IMR-90 (cell line): ENCODE results near the gene GSTA1. TPM values are rescaled to one million over a fixed set of nuclear protein-coding genes. Genes with fewer than 3 reads are reported as not detected.
"Not testable (repeated sequence)": the region's sequence is repeated elsewhere in the genome, so short reads cannot be mapped to it uniquely, and the experiment has no call there.

Experiments used
- ATAC-seq: fragments of 200-7000 bp; cut with Tn5 transposase; 2 replicates; pipeline ENCODE4 v1.9.1; 2020; ENCODE audit warnings: low read depth, mild to moderate bottlenecking, moderate library complexity
- BruUV-seq: library from RNA; stranded (reverse); fragments of 400-500 nt; replicated peaks from 2 replicates; lab custom pipeline; 2021; lab: Mats Ljungman, UMichigan
- CTCF ChIA-PET: fragments of 300-600 bp; formaldehyde crosslinking; extraction: SDS; loops from one replicate; lab custom pipeline; 2021; ENCODE audit warnings: antibody characterized with exemption; lab: Yijun Ruan, JAX
- POLR2A ChIA-PET: fragments of 300-600 bp; sonication (Branson Sonifier 250); formaldehyde crosslinking; loops from one replicate; lab custom pipeline; 2022; ENCODE audit warnings: antibody characterized with exemption; ENCODE audit not compliant: unreplicated experiment; lab: Charles Lee
- DNase-seq: peaks from one replicate; pipeline ENCODE4 v3.0.0; 2013
- H2AFZ ChIP-seq: replicated peaks from 2 replicates; pipeline ENCODE3; 2013; ENCODE audit warnings: low read length, mild to moderate bottlenecking; ENCODE audit not compliant: poor library complexity
- H2AK5ac ChIP-seq: 2 replicates; pipeline ENCODE4 v1.6.1; 2013; ENCODE audit warnings: low read depth, low read length, inconsistent platforms
- H2AK9ac ChIP-seq: replicated peaks from 2 replicates; pipeline ENCODE3; 2013; ENCODE audit warnings: mild to moderate bottlenecking, low read depth, low read length, moderate library complexity; ENCODE audit not compliant: poor library complexity
- H2BK120ac ChIP-seq: 2 replicates; pipeline ENCODE4 v1.6.1; 2013; ENCODE audit warnings: low read depth, low read length, inconsistent platforms
- H2BK15ac ChIP-seq: 3 replicates; pipeline ENCODE4 v1.6.1; 2013; ENCODE audit warnings: low read depth, low read length, inconsistent platforms
- H2BK20ac ChIP-seq: 2 replicates; pipeline ENCODE4 v1.6.1; 2013; ENCODE audit warnings: low read depth, mild to moderate bottlenecking, inconsistent platforms, low read length, moderate library complexity
- H2BK5ac ChIP-seq: 2 replicates; pipeline ENCODE4 v1.6.1; 2013; ENCODE audit warnings: mild to moderate bottlenecking, low read depth, low read length, inconsistent platforms; ENCODE audit not compliant: poor library complexity, severe bottlenecking
- H3K14ac ChIP-seq: replicated peaks from 2 replicates; pipeline ENCODE4 v1.6.1; 2013; ENCODE audit warnings: low read depth, low read length, inconsistent platforms
- H3K18ac ChIP-seq: 2 replicates; pipeline ENCODE4 v1.6.1; 2013; ENCODE audit warnings: low read depth, low read length, control low read depth
- H3K23ac ChIP-seq: 2 replicates; pipeline ENCODE4 v1.6.1; 2013; ENCODE audit warnings: low read depth, low read length, inconsistent platforms
- H3K27ac ChIP-seq: 2 replicates; pipeline ENCODE4 v1.5.1; 2013; ENCODE audit warnings: mild to moderate bottlenecking, control low read depth, low read length; ENCODE audit not compliant: insufficient read depth
- H3K27me3 ChIP-seq: 2 replicates; pipeline ENCODE4 v1.6.1; 2013; ENCODE audit warnings: low read length; ENCODE audit not compliant: control insufficient read depth, insufficient read depth
- H3K36me3 ChIP-seq: 2 replicates; pipeline ENCODE4 v1.6.1; 2013; ENCODE audit warnings: low read length, mixed read lengths; ENCODE audit not compliant: control insufficient read depth, insufficient read depth
- H3K4ac ChIP-seq: 2 replicates; pipeline ENCODE4 v1.6.1; 2013; ENCODE audit warnings: low read depth, low read length, inconsistent platforms
- H3K4me1 ChIP-seq: 2 replicates; pipeline ENCODE4 v1.6.1; 2013; ENCODE audit warnings: low read length, mixed read lengths; ENCODE audit not compliant: control insufficient read depth, insufficient read depth
- H3K4me2 ChIP-seq: 2 replicates; pipeline ENCODE4 v1.6.1; 2013; ENCODE audit warnings: low read depth, mild to moderate bottlenecking, control low read depth, low read length, moderate library complexity
- H3K4me3 ChIP-seq: 2 replicates; pipeline ENCODE4 v1.5.1; 2013; ENCODE audit warnings: low read depth, mild to moderate bottlenecking, control low read depth, low read length, moderate library complexity; ENCODE audit not compliant: insufficient read depth
- H3K56ac ChIP-seq: 2 replicates; pipeline ENCODE4 v1.6.1; 2013; ENCODE audit warnings: low read length, inconsistent platforms; ENCODE audit not compliant: insufficient read depth; ENCODE audit errors: extremely low read depth
- H3K79me1 ChIP-seq, 2 experiments: 2 replicates each; pipeline ENCODE4 v1.6.1; 2013; ENCODE audit warnings: low read length in 2 of 2, inconsistent platforms in 1 of 2, low read depth in 1 of 2
- H3K9ac ChIP-seq: 2 replicates; pipeline ENCODE4 v1.6.1; 2013; ENCODE audit warnings: low read depth, low read length, control low read depth
- H3K9me1 ChIP-seq: 2 replicates; pipeline ENCODE4 v1.6.1; 2013; ENCODE audit warnings: low read length, inconsistent platforms; ENCODE audit not compliant: insufficient read depth
- H3K9me3 ChIP-seq: 2 replicates; pipeline ENCODE4 v1.6.1; 2013; ENCODE audit warnings: low read length; ENCODE audit not compliant: control insufficient read depth, insufficient read depth
- H4K20me1 ChIP-seq: 2 replicates; pipeline ENCODE4 v1.6.1; 2013; ENCODE audit warnings: low read length, inconsistent platforms; ENCODE audit not compliant: insufficient read depth
- H4K5ac ChIP-seq: 2 replicates; pipeline ENCODE4 v1.6.1; 2013; ENCODE audit warnings: mild to moderate bottlenecking, low read depth, low read length, control low read depth
- H4K8ac ChIP-seq, 2 experiments: 2 replicates each; pipeline ENCODE4 v1.6.1; 2013; ENCODE audit warnings: low read depth in 2 of 2, low read length in 2 of 2, control low read depth in 1 of 2, inconsistent platforms in 1 of 2
- H4K91ac ChIP-seq: 2 replicates; pipeline ENCODE4 v1.6.1; 2013; ENCODE audit warnings: low read depth, low read length, inconsistent platforms; ENCODE audit not compliant: insufficient read depth
- WGBS, 2 experiments: methylation state at CpG; one replicate each; pipeline versions ENCODE4 v1.1.5 to v1.1.7; 2013; ENCODE audit warnings: missing lambda C conversion rate in 2 of 2; ENCODE audit not compliant: insufficient read length in 1 of 2; ENCODE audit errors: extremely low coverage in 2 of 2; 5-methylcytosine and 5-hydroxymethylcytosine counted together
- dilution Hi-C: fragments of 300-500 bp; cut with HindIII; formaldehyde crosslinking; loops from one replicate; pipeline ENCODE4 v1.14.3; 2018; ENCODE audit warnings: low sequenced_read_pairs; ENCODE audit not compliant: unreplicated experiment
- in situ Hi-C: fragments of 300-500 bp; cut with MboI; formaldehyde crosslinking; loops from 3 replicates; pipeline ENCODE4 v1.14.3; 2019; ENCODE audit warnings: low sequenced_read_pairs, inconsistent platforms, mixed read lengths
- intact Hi-C: fragments of 100-400 bp; cut with micrococcal nuclease; formaldehyde crosslinking; loops from 2 replicates; pipeline ENCODE4 v1.10.0; 2022
- polyA plus RNA-seq, 3 experiments: library from polyadenylated mRNA; depleted of rRNA; stranded (reverse); fragments of >200 nt; gene quantifications; 2 replicates each; pipeline ENCODE4 v1.2.3, GENCODE V29; 2012; ENCODE audit warnings: low replicate concordance in 1 of 3
- total RNA-seq: library from RNA; depleted of rRNA; stranded (reverse); fragments of >200 nt; gene quantifications from 2 replicates; pipeline ENCODE4 v1.2.3, GENCODE V29; 2012

Gene GSTA1
- total and polyA plus RNA-seq, 2 of the 4 experiments (the other 2 are of a cell fraction): 0.18 to 0.31 TPM

DNA sequence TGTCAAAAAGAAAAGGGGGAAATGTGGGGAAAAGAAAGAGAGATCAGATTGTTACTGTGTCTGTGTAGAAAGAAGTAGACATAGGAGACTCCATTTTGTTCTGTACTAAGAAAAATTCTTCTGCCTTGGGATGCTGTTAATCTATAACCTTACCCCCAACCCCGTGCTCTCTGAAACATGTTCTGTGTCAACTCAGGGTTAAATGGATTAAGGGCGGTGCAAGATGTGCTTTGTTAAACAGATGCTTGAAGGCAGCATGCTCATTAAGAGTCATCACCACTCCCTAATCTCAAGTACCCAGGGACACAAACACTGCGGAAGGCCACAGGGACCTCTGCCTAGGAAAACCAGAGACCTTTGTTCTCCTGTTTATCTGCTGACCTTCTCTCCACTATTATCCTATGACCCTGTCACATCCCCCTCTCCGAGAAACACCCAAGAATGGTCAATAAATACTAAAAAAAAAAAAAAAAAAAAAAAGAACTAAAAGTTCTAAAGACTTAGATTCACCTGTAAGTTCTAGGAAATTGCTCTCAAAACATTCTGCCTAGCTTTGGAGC, 22.4 kb upstream of the GSTA1 start:
- not testable (repeated sequence) for H3K23ac ChIP-seq

GRCh38 chr6:52825270-52825793, 21.7 kb upstream of the GSTA1 start:
- H2AFZ ChIP-seq, H3K9me1 ChIP-seq, H3K4me2 ChIP-seq, H3K27ac ChIP-seq, BruUV-seq, CTCF ChIA-PET, intact Hi-C loops, H2BK5ac ChIP-seq, H3K36me3 ChIP-seq, H2BK15ac ChIP-seq, H2AK5ac ChIP-seq, DNase-seq, H3K14ac ChIP-seq, H3K18ac ChIP-seq, H3K9ac ChIP-seq, H2BK20ac ChIP-seq, H3K56ac ChIP-seq, H3K4me3 ChIP-seq, H2AK9ac ChIP-seq, H4K8ac ChIP-seq, H3K23ac ChIP-seq, ATAC-seq, H2BK120ac ChIP-seq, H3K27me3 ChIP-seq, H4K20me1 ChIP-seq, H3K4me1 ChIP-seq, H4K5ac ChIP-seq, dilution Hi-C loops, H3K4ac ChIP-seq, POLR2A ChIA-PET, H3K9me3 ChIP-seq, H4K91ac ChIP-seq, H3K79me1 ChIP-seq: not testable (repeated sequence)
- WGBS, 2 experiments: 71% methylated on average over 6 of the region's 25 CpGs; no CpG with 5 or more reads in 1 of the 2 experiments
- in situ Hi-C loops: loop anchor here (5.0 kb wide), 1 partner anchor 38 kb away; no protein-coding TSS in a partner anchor

More for the DNA sequence above, 22.4 kb upstream of the GSTA1 start:
- H2AK5ac ChIP-seq, H4K5ac ChIP-seq, H3K14ac ChIP-seq, H2AFZ ChIP-seq, H3K4ac ChIP-seq, H3K27me3 ChIP-seq, H3K9me3 ChIP-seq, H2BK120ac ChIP-seq, H3K79me1 ChIP-seq, ATAC-seq, H3K4me3 ChIP-seq, H3K4me1 ChIP-seq, H3K56ac ChIP-seq, BruUV-seq, H4K91ac ChIP-seq, H3K18ac ChIP-seq, H4K20me1 ChIP-seq, H3K27ac ChIP-seq, dilution Hi-C loops, H3K4me2 ChIP-seq, H2BK20ac ChIP-seq, DNase-seq, H4K8ac ChIP-seq, H3K36me3 ChIP-seq, H2BK15ac ChIP-seq, CTCF ChIA-PET, POLR2A ChIA-PET, H2BK5ac ChIP-seq, H3K9ac ChIP-seq, H2AK9ac ChIP-seq, H3K9me1 ChIP-seq: not testable (repeated sequence)
- intact Hi-C loops: loop anchor here (1.0 kb wide), 1 partner anchor 40 kb away; no protein-coding TSS in a partner anchor
- in situ Hi-C loops: loop anchor here (5.0 kb wide), 1 partner anchor 39 kb away; no protein-coding TSS in a partner anchor
- no CpG with 5 or more reads among the region's 4 CpGs for WGBS, 2 experiments
